Chondrocyte (in vitro differentiated cells): ENCODE results near the gene TTK. TPM values are rescaled to one million over a fixed set of nuclear protein-coding genes. Genes with fewer than 3 reads are reported as not detected.

Experiments
- DNase-seq: peaks from one replicate; pipeline ENCODE4 v3.0.0; 2021; ENCODE audit warnings: mixed read lengths, low spot score
- H3K27ac Mint-ChIP-seq: one replicate; pipeline ENCODE4 v1.8.0; 2021; ENCODE audit warnings: mild to moderate bottlenecking, moderate library complexity, mixed read lengths; ENCODE audit not compliant: unreplicated experiment
- H3K27me3 Mint-ChIP-seq: 2 replicates; pipeline ENCODE4 v1.8.0; 2021; ENCODE audit warnings: low read depth, mixed read lengths
- H3K36me3 Mint-ChIP-seq: 2 replicates; pipeline ENCODE4 v1.8.0; 2021; ENCODE audit warnings: low read depth, mixed read lengths
- H3K4me1 Mint-ChIP-seq: 2 replicates; pipeline ENCODE4 v1.8.0; 2021; ENCODE audit warnings: low read depth, mild to moderate bottlenecking, mixed read lengths
- H3K4me3 Mint-ChIP-seq: one replicate; pipeline ENCODE4 v1.8.0; 2021; ENCODE audit warnings: mild to moderate bottlenecking, moderate library complexity, mixed read lengths; ENCODE audit not compliant: unreplicated experiment
- H3K9me3 Mint-ChIP-seq: 2 replicates; pipeline ENCODE4 v1.8.0; 2021; ENCODE audit warnings: low read depth, mixed read lengths
- long read RNA-seq: library from polyadenylated mRNA; stranded (forward); transcript quantifications from one replicate; pipeline ENCODE4 v2.0.0, GENCODE V29; 2021
- total RNA-seq: library from RNA; stranded (reverse); gene quantifications from 3 replicates; pipeline ENCODE4 v1.2.1, GENCODE V29; 2021
- TF ChIP-seq, protein P1 (sequence below): fragments of 200-600 bp; sonication (generic); IDR thresholded peaks from 2 replicates; pipeline ENCODE4 v1.5.0; 2021; ENCODE audit warnings: antibody characterized with exemption, mild to moderate bottlenecking, moderate library complexity

TTK gene
- 3.7 to 4.4 TPM (median 3.8 TPM) in 3 replicates for total RNA-seq
- long read RNA-seq, transcript TTK-202 (22 exons, 3,010 nt) = major isoform, 8 of 8 reads
- long read RNA-seq, partial matches to known transcripts = 0 of 8 reads
- long read RNA-seq, other reads (novel, unspliced or antisense) = 0 of 8 reads

DNA sequence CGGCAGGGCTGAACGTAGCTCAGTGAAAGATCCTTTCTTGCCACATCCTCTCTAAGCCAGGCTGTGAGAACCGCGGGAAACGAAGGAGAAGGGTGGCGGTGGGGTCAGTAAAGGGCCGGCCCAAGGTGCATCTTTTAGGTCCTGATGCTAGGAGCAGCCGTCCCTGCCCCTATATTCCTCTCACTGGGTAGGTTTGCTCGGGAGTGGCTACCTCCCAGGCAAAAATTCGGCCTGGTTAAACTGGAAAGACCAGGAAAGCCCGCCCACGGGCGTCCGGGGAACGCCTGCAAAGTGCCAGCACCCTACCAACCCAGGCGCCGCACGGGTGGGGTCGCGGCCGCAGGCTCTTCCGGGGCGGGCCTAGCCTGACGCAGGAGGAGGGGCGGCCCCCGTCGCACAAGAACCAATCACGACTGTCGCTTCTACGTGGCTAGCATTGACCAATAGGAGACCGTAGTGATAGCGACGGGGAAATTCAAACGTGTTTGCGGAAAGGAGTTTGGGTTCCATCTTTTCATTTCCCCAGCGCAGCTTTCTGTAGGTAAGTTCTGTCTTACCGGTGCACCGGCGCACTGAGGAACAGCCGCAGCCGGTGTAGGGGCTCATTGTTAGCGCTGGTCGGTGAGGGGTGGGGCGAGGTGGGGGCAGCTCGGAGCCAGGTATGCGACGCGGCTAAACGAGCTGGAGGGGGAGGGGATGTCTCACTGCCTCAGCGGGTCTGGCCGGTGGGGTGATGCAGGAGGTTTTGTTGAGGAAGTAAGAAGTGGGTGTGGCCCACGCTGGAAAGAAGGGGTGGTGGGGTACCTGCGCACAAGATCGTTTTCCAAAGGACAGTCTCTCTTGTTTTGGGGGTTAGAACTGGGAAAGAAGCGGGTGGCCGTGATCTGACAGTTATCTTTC is at the start of gene TTK:
Gene TTK (plus strand): TSS at position 477 of the 900 bp plus-strand sequence. CDS start 1,195 bp downstream, outside the sequence.
- DNase-seq = peak; percentile 95
- H3K4me3 Mint-ChIP-seq = peak within 1 kb of the TSS; percentile 89
- no peaks in the 10 kb centered on the region for H3K36me3 Mint-ChIP-seq
- peak within 1 kb of the TSS; percentile 88 for H3K27ac Mint-ChIP-seq
- TF ChIP-seq, protein P1, sequence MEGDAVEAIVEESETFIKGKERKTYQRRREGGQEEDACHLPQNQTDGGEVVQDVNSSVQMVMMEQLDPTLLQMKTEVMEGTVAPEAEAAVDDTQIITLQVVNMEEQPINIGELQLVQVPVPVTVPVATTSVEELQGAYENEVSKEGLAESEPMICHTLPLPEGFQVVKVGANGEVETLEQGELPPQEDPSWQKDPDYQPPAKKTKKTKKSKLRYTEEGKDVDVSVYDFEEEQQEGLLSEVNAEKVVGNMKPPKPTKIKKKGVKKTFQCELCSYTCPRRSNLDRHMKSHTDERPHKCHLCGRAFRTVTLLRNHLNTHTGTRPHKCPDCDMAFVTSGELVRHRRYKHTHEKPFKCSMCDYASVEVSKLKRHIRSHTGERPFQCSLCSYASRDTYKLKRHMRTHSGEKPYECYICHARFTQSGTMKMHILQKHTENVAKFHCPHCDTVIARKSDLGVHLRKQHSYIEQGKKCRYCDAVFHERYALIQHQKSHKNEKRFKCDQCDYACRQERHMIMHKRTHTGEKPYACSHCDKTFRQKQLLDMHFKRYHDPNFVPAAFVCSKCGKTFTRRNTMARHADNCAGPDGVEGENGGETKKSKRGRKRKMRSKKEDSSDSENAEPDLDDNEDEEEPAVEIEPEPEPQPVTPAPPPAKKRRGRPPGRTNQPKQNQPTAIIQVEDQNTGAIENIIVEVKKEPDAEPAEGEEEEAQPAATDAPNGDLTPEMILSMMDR = no peak
- peaks cover 24% of the 10 kb centered on the region for H3K4me1 Mint-ChIP-seq
- H3K27me3 Mint-ChIP-seq = no peaks in the 10 kb centered on the region
- H3K9me3 Mint-ChIP-seq = no peaks in the 10 kb centered on the region

- no peaks in the 10 kb centered on the region for H3K4me1 Mint-ChIP-seq
- H3K27me3 Mint-ChIP-seq = peaks cover 36% of the 10 kb centered on the region
- TF ChIP-seq, protein P1 = no peak
- H3K4me3 Mint-ChIP-seq = no peak overlapping the region
- H3K9me3 Mint-ChIP-seq = peaks cover 7% of the 10 kb centered on the region
- no peak overlapping the region for H3K27ac Mint-ChIP-seq
- no peak for DNase-seq
- H3K36me3 Mint-ChIP-seq = no peaks in the 10 kb centered on the region
Observed at GRCh38 chr6:79954849-79955248, 49.6 kb upstream of the TTK start.

- Mint-ChIP-seq H3K4me3 (no peak overlapping the region), H3K4me1 (no peaks in the 10 kb centered on the region), H3K36me3 (peaks cover 1% of the 10 kb centered on the region), H3K27ac (no peak overlapping the region), H3K9me3 (peaks cover 30% of the 10 kb centered on the region), H3K27me3 (peaks cover 29% of the 10 kb centered on the region)
- DNase-seq = no peak
- TF ChIP-seq, protein P1 = no peak
Observed at GRCh38 chr6:79964607-79965081, 39.8 kb upstream of the TTK start.

- Mint-ChIP-seq H3K27ac (no peak overlapping the region), H3K27me3 (peaks cover 18% of the 10 kb centered on the region), H3K36me3 (peaks cover 1% of the 10 kb centered on the region), H3K9me3 (peaks cover 36% of the 10 kb centered on the region), H3K4me3 (no peak overlapping the region), H3K4me1 (no peaks in the 10 kb centered on the region)
- TF ChIP-seq, protein P1 = no peak
- DNase-seq = no peak
Observed at GRCh38 chr6:79967178-79967577, 37.3 kb upstream of the TTK start.

DNA sequence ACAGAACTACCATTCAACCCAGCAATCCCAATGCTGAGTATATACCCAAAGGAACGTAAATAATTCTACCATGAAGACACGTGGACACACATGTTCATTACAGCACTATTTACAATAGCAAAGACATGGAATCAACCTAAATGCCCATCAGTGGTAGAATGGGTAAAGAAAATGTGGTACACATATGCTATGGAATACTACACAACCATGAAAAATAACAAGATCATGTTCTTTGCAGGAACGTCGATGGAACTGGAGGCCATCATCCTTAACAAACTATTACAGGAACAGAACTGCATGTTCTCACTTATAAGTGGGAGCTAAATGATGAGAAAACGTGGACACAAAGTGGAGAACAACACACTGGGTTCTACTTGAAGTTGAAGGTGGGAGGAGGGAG is 34.7 kb upstream of the TTK start:
- H3K9me3 Mint-ChIP-seq = peaks cover 33% of the 10 kb centered on the region
- H3K27ac Mint-ChIP-seq = no peak overlapping the region
- DNase-seq = no peak
- H3K4me1 Mint-ChIP-seq = no peaks in the 10 kb centered on the region
- peaks cover 1% of the 10 kb centered on the region for H3K36me3 Mint-ChIP-seq
- H3K4me3 Mint-ChIP-seq = no peak overlapping the region
- peaks cover 14% of the 10 kb centered on the region for H3K27me3 Mint-ChIP-seq
- TF ChIP-seq, protein P1 = no peak
